Glomerular endothelial cell (primary cell): ENCODE results near the gene F13A1. TPM values are rescaled to one million over a fixed set of nuclear protein-coding genes. Genes with fewer than 3 reads are reported as not detected.

Source experiments
- DNase-seq: peaks from one replicate; pipeline ENCODE4 v3.0.0-alpha.2; 2011; ENCODE audit warnings: low read depth, low spot score; ENCODE audit errors: extremely low read depth
- total RNA-seq: library from RNA; depleted of rRNA; stranded (reverse); fragments of >200 nt; gene quantifications from 2 replicates; pipeline ENCODE4 v1.2.3, GENCODE V29; 2015

F13A1 gene
- not detected in 2 replicates for total RNA-seq

GRCh38 chr6:6319952-6320811 is at the start of gene F13A1:
Gene F13A1 (minus strand): TSS chr6:6320662. CDS start chr6:6318664, 1,998 bp downstream.
- no peak for DNase-seq

DNA sequence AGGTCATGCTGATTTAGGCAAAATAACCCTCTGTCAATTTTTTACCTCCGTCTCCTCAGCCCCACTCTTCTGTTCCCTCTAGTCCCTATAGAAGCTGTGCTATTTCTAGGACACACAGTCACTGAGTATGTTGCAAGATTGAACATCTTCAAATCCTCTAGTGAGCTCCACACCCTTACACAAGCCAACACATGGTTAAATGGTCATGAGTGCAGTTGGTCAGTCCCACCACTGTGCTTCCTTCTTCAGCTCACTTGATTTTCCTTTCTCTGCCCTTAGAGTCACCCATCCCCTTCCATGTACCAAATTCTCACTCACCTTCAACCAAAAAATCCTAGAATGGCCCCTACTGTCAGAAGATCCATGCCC is 48.2 kb upstream of the F13A1 start:
- no peak for DNase-seq

DNA sequence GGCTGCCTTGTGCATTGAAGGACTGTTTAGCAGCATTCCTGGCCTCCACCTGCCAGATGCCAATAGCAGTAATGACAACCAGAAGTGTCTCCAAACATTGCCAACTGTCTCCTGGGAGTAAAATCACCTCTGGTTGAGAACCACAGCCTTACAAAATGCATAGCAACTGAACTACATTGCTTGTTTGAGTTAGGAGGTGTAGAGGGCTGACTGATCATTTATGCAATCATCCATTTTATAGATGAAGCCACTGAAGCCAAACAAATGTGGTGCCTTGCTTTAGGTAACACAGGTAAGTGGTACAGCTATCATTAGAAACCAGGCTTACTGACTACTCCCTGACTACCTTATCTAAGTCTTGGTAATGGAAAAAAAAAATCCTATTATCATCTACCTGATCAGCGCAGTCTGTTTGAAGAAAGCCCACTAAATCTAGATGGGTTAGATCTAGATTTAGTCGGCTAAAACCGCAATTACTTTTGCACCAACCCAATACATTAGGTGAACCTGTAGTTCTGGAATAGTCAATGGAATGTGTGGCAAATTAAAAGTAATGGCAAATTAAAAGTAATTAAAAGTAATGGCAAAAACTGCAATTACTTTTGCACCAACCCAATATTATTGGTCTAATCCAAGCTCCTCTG is 47.7 kb upstream of the F13A1 start:
- DNase-seq, result no peak

- DNase-seq, result no peak
Observed at GRCh38 chr6:6366803-6367202, 46.3 kb upstream of the F13A1 start.

DNA sequence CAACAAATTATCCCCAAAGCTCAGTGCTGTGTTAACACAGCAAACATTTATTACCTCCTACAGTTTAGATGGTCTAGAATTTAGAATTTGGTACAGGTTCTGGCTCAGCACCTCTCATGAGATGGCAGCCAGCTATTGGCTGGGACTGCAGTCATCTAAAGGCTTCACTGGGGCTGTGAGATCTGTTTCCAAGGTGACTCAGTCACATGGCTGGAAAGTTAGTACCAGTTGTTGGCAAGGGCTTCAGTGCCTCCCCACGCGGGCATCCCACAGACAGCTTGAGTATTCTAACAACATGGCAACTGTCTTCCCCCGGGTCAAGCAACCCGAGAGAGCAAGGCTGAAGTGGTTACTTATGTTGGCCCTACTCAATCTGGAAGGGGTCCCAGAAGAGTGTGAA is 44.8 kb upstream of the F13A1 start:
- DNase-seq, result no peak

DNA sequence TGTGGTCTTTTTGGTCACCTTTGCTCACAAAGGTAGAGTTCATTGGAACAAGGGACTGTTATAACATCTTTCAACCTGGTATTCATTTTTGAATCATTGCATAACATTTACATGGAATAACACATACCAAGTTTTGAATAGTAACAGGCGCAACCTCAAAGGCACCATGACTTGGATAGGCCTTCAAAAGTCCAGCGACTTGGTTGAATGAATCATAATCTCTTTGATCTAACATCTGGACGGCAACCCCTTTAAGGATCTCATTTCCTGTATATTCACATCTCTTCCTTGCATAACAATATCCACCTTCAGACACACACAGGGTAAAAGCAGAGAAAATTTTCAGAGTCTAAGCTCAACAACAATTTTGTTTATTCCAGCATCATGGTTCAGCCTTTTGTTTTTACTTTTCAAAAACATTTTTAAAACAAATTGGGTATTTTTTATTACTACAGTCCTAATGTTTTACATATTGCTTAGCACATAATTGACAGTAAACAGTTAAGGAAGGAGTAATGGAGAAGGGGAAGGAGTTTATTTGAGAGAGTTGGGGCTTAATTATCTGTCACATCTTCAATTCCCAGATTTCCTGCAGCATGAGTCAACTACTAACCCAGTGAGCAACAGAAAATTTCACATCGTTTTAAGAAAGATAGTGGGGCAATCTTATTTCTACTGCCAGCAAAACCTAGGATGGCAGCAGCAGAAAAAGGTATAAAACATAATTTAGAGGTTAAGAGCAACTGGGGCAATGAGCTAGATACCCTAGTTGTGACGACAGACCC is 41.8 kb upstream of the F13A1 start:
- DNase-seq, result no peak

GRCh38 chr6:6357530-6357929 is 37.1 kb upstream of the F13A1 start:
- DNase-seq, result no peak

GRCh38 chr6:6357032-6357431 is 36.6 kb upstream of the F13A1 start:
- DNase-seq, result no peak

GRCh38 chr6:6352772-6353171 is 32.3 kb upstream of the F13A1 start:
- DNase-seq, result no peak

- DNase-seq, result no peak
Observed at GRCh38 chr6:6351511-6352025, 31.1 kb upstream of the F13A1 start.

GRCh38 chr6:6350696-6351095 is 30.2 kb upstream of the F13A1 start:
- no peak for DNase-seq

GRCh38 chr6:6348256-6348655 is 27.8 kb upstream of the F13A1 start:
- no peak for DNase-seq

DNA sequence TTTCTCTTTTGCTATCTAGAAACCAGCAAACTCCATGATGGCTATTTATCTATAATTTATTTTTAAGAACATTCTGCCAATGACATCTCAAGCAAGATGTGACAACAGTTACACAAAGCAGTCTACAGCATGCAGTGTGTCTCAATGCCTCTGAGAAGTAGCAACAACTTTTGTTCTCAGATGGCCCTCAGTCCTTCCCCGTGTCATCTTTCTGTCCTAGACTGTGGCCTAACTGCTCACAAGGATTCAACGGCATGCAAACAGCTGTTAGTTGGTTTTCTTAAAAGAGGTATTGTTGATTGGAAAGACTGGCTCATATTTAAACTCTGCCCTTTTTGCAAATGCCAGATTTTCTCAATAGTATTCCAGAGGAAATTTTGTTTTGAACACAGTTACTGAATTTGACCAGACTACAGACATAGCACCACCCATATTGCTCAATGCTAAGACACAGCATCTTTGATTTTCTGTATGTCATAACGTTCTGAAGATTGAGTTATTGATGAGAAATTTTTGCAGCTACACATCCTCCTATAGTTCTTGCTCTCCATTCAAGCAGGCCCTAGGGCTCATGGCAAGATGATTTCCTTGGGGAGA is 26.1 kb upstream of the F13A1 start:
- DNase-seq, result no peak

DNA sequence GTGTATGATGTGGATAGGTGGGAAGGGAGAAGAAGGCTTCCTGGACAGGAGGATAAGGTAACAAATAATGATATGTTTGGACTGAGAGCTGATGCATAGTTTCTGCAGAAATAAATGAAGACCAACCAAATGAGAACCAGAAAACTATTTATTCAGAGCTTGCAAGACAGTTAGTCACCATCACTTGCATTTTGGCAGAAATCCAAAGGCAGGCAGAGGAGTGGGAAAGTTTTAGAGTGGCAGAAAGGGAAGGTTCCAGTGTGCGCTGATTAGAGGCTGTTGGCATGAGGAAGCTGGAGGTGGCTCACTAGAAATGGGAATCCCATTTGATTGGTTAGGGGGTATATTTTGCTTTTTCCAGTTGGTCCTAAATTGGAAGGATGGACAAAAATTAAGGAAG is 13.0 kb upstream of the F13A1 start:
- no peak for DNase-seq

DNA sequence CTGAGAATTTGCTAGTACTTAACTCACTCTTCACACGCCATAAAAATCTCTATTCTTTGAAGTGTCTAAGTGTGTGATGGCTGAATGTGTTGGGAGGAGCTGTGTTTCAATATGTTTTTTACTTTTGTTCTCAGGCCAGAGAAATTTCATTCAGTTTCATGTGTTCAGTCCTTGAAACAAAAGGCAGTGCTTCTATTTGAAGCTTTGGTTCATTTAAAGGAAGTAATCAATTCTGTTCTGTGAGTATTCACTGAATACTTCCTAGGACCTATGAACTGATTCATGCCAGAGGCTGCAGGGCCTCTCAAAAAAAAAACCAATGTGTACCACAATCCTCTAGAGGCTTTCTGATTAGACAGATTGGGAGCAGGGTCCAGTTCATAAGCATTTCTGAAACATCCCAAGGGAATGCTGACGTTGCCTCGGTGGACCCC is 12.4 kb upstream of the F13A1 start:
- DNase-seq, result no peak

GRCh38 chr6:6331946-6332601 is 11.6 kb upstream of the F13A1 start:
- DNase-seq, result no peak

GRCh38 chr6:6331393-6331792 is 10.9 kb upstream of the F13A1 start:
- DNase-seq, result no peak

GRCh38 chr6:6330407-6330806 is 9.9 kb upstream of the F13A1 start:
- DNase-seq, result no peak

DNA sequence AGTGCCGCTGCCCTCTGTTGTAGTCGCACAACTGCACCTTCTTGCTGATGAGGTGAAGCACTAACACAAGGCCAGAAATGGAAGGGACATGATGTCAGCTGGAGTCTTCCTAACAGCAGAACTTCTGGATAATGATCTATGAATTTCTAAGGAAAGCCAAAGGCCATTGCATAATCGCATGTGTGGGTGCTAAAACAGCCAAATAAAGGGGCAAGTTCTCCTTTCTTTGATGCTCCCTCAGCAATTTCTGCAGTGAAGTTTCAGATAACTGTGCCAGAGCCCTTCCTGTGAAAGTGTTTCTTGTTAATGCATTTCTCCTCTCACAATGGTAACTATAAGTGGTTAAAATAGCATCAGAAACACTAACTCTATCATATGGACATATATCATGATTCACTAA is 8.0 kb upstream of the F13A1 start:
- no peak for DNase-seq

DNA sequence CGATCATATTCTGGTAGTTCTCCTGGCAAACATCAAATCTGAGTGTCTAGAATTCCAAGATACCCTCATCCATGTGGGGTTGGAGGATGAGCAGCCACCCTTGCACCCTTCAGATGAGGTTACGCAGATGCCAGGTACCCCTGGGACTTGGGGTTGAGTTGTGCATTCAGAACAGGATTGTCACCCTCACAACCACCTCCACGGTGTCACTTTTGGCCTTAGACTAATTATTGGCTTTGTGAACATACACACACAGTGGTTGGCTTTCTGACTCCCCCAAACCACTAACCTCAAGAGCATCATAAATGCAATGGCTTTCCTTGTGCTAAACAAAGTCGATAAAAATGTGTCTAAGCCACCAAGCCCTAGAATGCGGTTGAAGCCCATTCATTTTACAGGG is 2.9 kb upstream of the F13A1 start:
- no peak for DNase-seq
